Uterus (tissue), 2 donors: ENCODE data around the gene ACTL9.

Experiments
- POLR2A ChIP-seq, 2 donors: fragments of 450-650 bp; IDR thresholded peaks; one replicate each; pipeline ENCODE4 v1.6.1; 2016; ENCODE audit warnings: antibody characterized with exemption in 2 of 2, mild to moderate bottlenecking in 1 of 2, moderate library complexity in 1 of 2
- TF ChIP-seq, protein P1 (sequence below), 4 experiments: fragments of 200-600 bp in 2 of 4; fragments of 450-650 bp in 2 of 4; sonication (generic) in 2 of 4; IDR thresholded peaks; one replicate each; pipeline ENCODE4 v1.5.1; 2016 to 2019; ENCODE audit warnings: antibody characterized with exemption in 4 of 4, mild to moderate bottlenecking in 2 of 4, moderate library complexity in 1 of 4

DNA sequence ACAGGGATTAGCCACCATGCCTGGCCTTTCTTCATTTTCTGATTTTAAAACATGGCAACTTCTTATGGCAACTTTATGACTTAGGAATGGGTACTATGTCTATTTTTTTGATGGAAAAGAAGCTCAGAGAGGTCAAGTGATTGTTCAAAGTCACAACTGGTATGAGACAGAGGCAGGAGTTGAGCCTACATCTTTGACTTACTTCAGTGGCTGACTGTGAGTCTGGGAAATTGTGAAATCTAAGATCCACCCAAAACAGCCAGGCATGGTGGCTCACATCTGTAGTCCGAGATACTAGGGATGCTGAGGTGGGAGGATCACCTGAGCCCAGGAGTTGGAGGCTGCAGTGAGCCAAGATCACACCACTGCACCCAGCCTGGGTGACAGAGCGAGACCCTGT is 2.4 kb upstream of the ACTL9 start:
- TF ChIP-seq, protein P1, sequence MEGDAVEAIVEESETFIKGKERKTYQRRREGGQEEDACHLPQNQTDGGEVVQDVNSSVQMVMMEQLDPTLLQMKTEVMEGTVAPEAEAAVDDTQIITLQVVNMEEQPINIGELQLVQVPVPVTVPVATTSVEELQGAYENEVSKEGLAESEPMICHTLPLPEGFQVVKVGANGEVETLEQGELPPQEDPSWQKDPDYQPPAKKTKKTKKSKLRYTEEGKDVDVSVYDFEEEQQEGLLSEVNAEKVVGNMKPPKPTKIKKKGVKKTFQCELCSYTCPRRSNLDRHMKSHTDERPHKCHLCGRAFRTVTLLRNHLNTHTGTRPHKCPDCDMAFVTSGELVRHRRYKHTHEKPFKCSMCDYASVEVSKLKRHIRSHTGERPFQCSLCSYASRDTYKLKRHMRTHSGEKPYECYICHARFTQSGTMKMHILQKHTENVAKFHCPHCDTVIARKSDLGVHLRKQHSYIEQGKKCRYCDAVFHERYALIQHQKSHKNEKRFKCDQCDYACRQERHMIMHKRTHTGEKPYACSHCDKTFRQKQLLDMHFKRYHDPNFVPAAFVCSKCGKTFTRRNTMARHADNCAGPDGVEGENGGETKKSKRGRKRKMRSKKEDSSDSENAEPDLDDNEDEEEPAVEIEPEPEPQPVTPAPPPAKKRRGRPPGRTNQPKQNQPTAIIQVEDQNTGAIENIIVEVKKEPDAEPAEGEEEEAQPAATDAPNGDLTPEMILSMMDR (IDR thresholded peaks at IDR 0.05): no peak
- no peak for TF ChIP-seq POLR2A (IDR thresholded peaks at IDR 0.05)
